Effector CD4-positive, alpha-beta T cell (primary cell): ENCODE data around the gene CCDC149.

Source experiments
- DNase-seq: peaks from one replicate; pipeline ENCODE4 v3.0.0-alpha.2; 2020

CCDC149 gene

GRCh38 chr4:24799544-24800324 is 113.1 kb downstream of the CCDC149 start:
- no peak for DNase-seq

- DNase-seq, result no peak
These were observed 113.7 kb downstream of the CCDC149 start for GRCh38 chr4:24799196-24799543.

GRCh38 chr4:24798036-24798610 is 114.7 kb downstream of the CCDC149 start:
- DNase-seq, result no peak

GRCh38 chr4:24796620-24797019 is 116.2 kb downstream of the CCDC149 start:
- DNase-seq, result no peak

GRCh38 chr4:24795666-24796381 is 117.0 kb downstream of the CCDC149 start:
- no peak for DNase-seq

- DNase-seq, result no peak
These were observed 117.8 kb downstream of the CCDC149 start, which contains the start of gene SOD3 for GRCh38 chr4:24794916-24795665. SOD3 (plus strand) TSS chr4:24795573; CDS start chr4:24799522, 3,949 bp downstream.

GRCh38 chr4:24794480-24794879 is 118.4 kb downstream of the CCDC149 start:
- DNase-seq, result no peak

GRCh38 chr4:24794051-24794450 is 118.8 kb downstream of the CCDC149 start:
- DNase-seq, result no peak

- DNase-seq, result no peak
These were observed 119.4 kb downstream of the CCDC149 start for GRCh38 chr4:24793219-24794005.

- DNase-seq, result no peak
These were observed 120.3 kb downstream of the CCDC149 start for GRCh38 chr4:24792552-24792951.

GRCh38 chr4:24791043-24791442 is 121.8 kb downstream of the CCDC149 start:
- no peak for DNase-seq

- no peak for DNase-seq
These were observed 129.3 kb downstream of the CCDC149 start for GRCh38 chr4:24783506-24783905.

GRCh38 chr4:24781999-24782745 is 130.7 kb downstream of the CCDC149 start:
- no peak for DNase-seq

GRCh38 chr4:24780936-24781495 is 131.8 kb downstream of the CCDC149 start:
- no peak for DNase-seq

GRCh38 chr4:24778464-24779225 is 134.2 kb downstream of the CCDC149 start:
- DNase-seq, result no peak

GRCh38 chr4:24777536-24778463 is 135.0 kb downstream of the CCDC149 start:
- DNase-seq, result no peak

GRCh38 chr4:24775750-24776149 is 137.1 kb downstream of the CCDC149 start:
- DNase-seq, result no peak

GRCh38 chr4:24775032-24775605 is 137.7 kb downstream of the CCDC149 start:
- DNase-seq, result no peak

- DNase-seq, result no peak
These were observed 138.4 kb downstream of the CCDC149 start for GRCh38 chr4:24774452-24774851.
